ENCODE data around the gene DIP2B. TPM values are rescaled to one million over a fixed set of nuclear protein-coding genes. Genes with fewer than 3 reads are reported as not detected.
"Not testable (repeated sequence)": the region's sequence is repeated elsewhere in the genome, so short reads cannot be mapped to it uniquely, and the experiment has no call there.

Gene DIP2B
- total RNA-seq, 1 donor from 2014 or later: 24.0 TPM

- Histone ChIP-seq H3K27me3 (ENCODE audit: control insufficient read depth in 3 of 3, insufficient read depth in 3 of 3, low read length in 3 of 3) (no peaks in the 10 kb centered on the region), H3K36me3 (ENCODE audit: control insufficient read depth in 3 of 3, insufficient read depth in 3 of 3, low read length in 3 of 3) (no peaks in the 10 kb centered on the region), H3K4me3 (ENCODE audit: low read length in 3 of 3) (no peak overlapping the region), H3K4me1 (ENCODE audit: control insufficient read depth in 3 of 3, insufficient read depth in 3 of 3, low read length in 3 of 3) (peaks cover 2 to 20% (median 6%) of the 10 kb centered on the region in 3 donors), H3K9ac (ENCODE audit: low read depth in 1 of 3, low read length in 3 of 3) (no peak overlapping the region), H3K9me3 (ENCODE audit: control insufficient read depth in 3 of 3, low read length in 3 of 3) (no peaks in the 10 kb centered on the region), H3K27ac (ENCODE audit: low read depth, low read length) (no peak overlapping the region)
These were observed 25.7 kb downstream of the DIP2B start for GRCh38 chr12:50530532-50530931.

GRCh38 chr12:50533203-50533584, 28.4 kb downstream of the DIP2B start:
- Histone ChIP-seq H3K27me3 (ENCODE audit: control insufficient read depth in 3 of 3, insufficient read depth in 3 of 3, low read length in 3 of 3) (no peaks in the 10 kb centered on the region), H3K9ac (ENCODE audit: low read depth in 1 of 3, low read length in 3 of 3) (no peak overlapping the region), H3K9me3 (ENCODE audit: control insufficient read depth in 3 of 3, low read length in 3 of 3) (no peaks in the 10 kb centered on the region), H3K36me3 (ENCODE audit: control insufficient read depth in 3 of 3, insufficient read depth in 3 of 3, low read length in 3 of 3) (no peaks in the 10 kb centered on the region), H3K4me1 (ENCODE audit: control insufficient read depth in 3 of 3, insufficient read depth in 3 of 3, low read length in 3 of 3) (peaks cover 2 to 20% (median 6%) of the 10 kb centered on the region in 3 donors), H3K27ac (ENCODE audit: low read depth, low read length) (no peak overlapping the region), H3K4me3 (ENCODE audit: low read length in 3 of 3) (no peak overlapping the region)

- H3K9ac ChIP-seq (ENCODE audit: low read depth in 1 of 3, low read length in 3 of 3): no peak overlapping the region
- no peaks in the 10 kb centered on the region for H3K27me3 ChIP-seq (ENCODE audit: control insufficient read depth in 3 of 3, insufficient read depth in 3 of 3, low read length in 3 of 3)
- no peaks in the 10 kb centered on the region for H3K36me3 ChIP-seq (ENCODE audit: control insufficient read depth in 3 of 3, insufficient read depth in 3 of 3, low read length in 3 of 3)
- no peak overlapping the region for H3K4me3 ChIP-seq (ENCODE audit: low read length in 3 of 3)
- no peak overlapping the region for H3K27ac ChIP-seq (ENCODE audit: low read depth, low read length)
- peaks cover 2 to 13% (median 4%) of the 10 kb centered on the region in 3 donors for H3K4me1 ChIP-seq (ENCODE audit: control insufficient read depth in 3 of 3, insufficient read depth in 3 of 3, low read length in 3 of 3)
- no peaks in the 10 kb centered on the region for H3K9me3 ChIP-seq (ENCODE audit: control insufficient read depth in 3 of 3, low read length in 3 of 3)
These were observed 29.2 kb downstream of the DIP2B start for GRCh38 chr12:50533971-50534370.

GRCh38 chr12:50536831-50537537, 32.2 kb downstream of the DIP2B start:
- Histone ChIP-seq H3K27ac (ENCODE audit: low read depth, low read length) (no peak overlapping the region), H3K9ac (ENCODE audit: low read depth in 1 of 3, low read length in 3 of 3) (no peak overlapping the region), H3K36me3 (ENCODE audit: control insufficient read depth in 3 of 3, insufficient read depth in 3 of 3, low read length in 3 of 3) (no peaks in the 10 kb centered on the region), H3K27me3 (ENCODE audit: control insufficient read depth in 3 of 3, insufficient read depth in 3 of 3, low read length in 3 of 3) (no peaks in the 10 kb centered on the region), H3K4me3 (ENCODE audit: low read length in 3 of 3) (no peak overlapping the region), H3K4me1 (ENCODE audit: control insufficient read depth in 3 of 3, insufficient read depth in 3 of 3, low read length in 3 of 3) (peaks cover 0 to 4% (median under 1%) of the 10 kb centered on the region in 3 donors), H3K9me3 (ENCODE audit: control insufficient read depth in 3 of 3, low read length in 3 of 3) (no peaks in the 10 kb centered on the region)

GRCh38 chr12:50537538-50537919, 32.7 kb downstream of the DIP2B start:
- H3K36me3 ChIP-seq (ENCODE audit: control insufficient read depth in 3 of 3, insufficient read depth in 3 of 3, low read length in 3 of 3): no peaks in the 10 kb centered on the region
- no peaks in the 10 kb centered on the region for H3K27me3 ChIP-seq (ENCODE audit: control insufficient read depth in 3 of 3, insufficient read depth in 3 of 3, low read length in 3 of 3)
- no peak overlapping the region for H3K4me3 ChIP-seq (ENCODE audit: low read length in 3 of 3)
- peaks cover 0 to 1% (median 0%) of the 10 kb centered on the region in 3 donors for H3K4me1 ChIP-seq (ENCODE audit: control insufficient read depth in 3 of 3, insufficient read depth in 3 of 3, low read length in 3 of 3)
- no peaks in the 10 kb centered on the region for H3K9me3 ChIP-seq (ENCODE audit: control insufficient read depth in 3 of 3, low read length in 3 of 3)
- H3K9ac ChIP-seq (ENCODE audit: low read depth in 1 of 3, low read length in 3 of 3): no peak overlapping the region
- no peak overlapping the region for H3K27ac ChIP-seq (ENCODE audit: low read depth, low read length)

- Histone ChIP-seq H3K36me3 (ENCODE audit: control insufficient read depth in 3 of 3, insufficient read depth in 3 of 3, low read length in 3 of 3) (no peaks in the 10 kb centered on the region), H3K27me3 (ENCODE audit: control insufficient read depth in 3 of 3, insufficient read depth in 3 of 3, low read length in 3 of 3) (no peaks in the 10 kb centered on the region), H3K9ac (ENCODE audit: low read depth in 1 of 3, low read length in 3 of 3) (no peak overlapping the region), H3K4me3 (ENCODE audit: low read length in 3 of 3) (no peak overlapping the region), H3K4me1 (ENCODE audit: control insufficient read depth in 3 of 3, insufficient read depth in 3 of 3, low read length in 3 of 3) (no peaks in the 10 kb centered on the region), H3K27ac (ENCODE audit: low read depth, low read length) (no peak overlapping the region), H3K9me3 (ENCODE audit: control insufficient read depth in 3 of 3, low read length in 3 of 3) (no peaks in the 10 kb centered on the region)
These were observed 33.4 kb downstream of the DIP2B start for GRCh38 chr12:50538182-50538581.

- no peaks in the 10 kb centered on the region for H3K9me3 ChIP-seq (ENCODE audit: control insufficient read depth in 3 of 3, low read length in 3 of 3)
- no peaks in the 10 kb centered on the region for H3K36me3 ChIP-seq (ENCODE audit: control insufficient read depth in 3 of 3, insufficient read depth in 3 of 3, low read length in 3 of 3)
- no peak overlapping the region for H3K9ac ChIP-seq (ENCODE audit: low read depth in 1 of 3, low read length in 3 of 3)
- no peak overlapping the region for H3K27ac ChIP-seq (ENCODE audit: low read depth, low read length)
- H3K27me3 ChIP-seq (ENCODE audit: control insufficient read depth in 3 of 3, insufficient read depth in 3 of 3, low read length in 3 of 3): no peaks in the 10 kb centered on the region
- H3K4me1 ChIP-seq (ENCODE audit: control insufficient read depth in 3 of 3, insufficient read depth in 3 of 3, low read length in 3 of 3): peaks cover 0 to 2% (median 0%) of the 10 kb centered on the region in 3 donors
- H3K4me3 ChIP-seq (ENCODE audit: low read length in 3 of 3): no peak overlapping the region
These were observed 36.4 kb downstream of the DIP2B start for GRCh38 chr12:50541139-50541538.

GRCh38 chr12:50542448-50542847, 37.7 kb downstream of the DIP2B start:
- Histone ChIP-seq H3K36me3 (ENCODE audit: control insufficient read depth in 3 of 3, insufficient read depth in 3 of 3, low read length in 3 of 3) (no peaks in the 10 kb centered on the region), H3K27me3 (ENCODE audit: control insufficient read depth in 3 of 3, insufficient read depth in 3 of 3, low read length in 3 of 3) (no peaks in the 10 kb centered on the region), H3K9ac (ENCODE audit: low read depth in 1 of 3, low read length in 3 of 3) (no peak overlapping the region), H3K9me3 (ENCODE audit: control insufficient read depth in 3 of 3, low read length in 3 of 3) (no peaks in the 10 kb centered on the region), H3K4me3 (ENCODE audit: low read length in 3 of 3) (no peak overlapping the region), H3K4me1 (ENCODE audit: control insufficient read depth in 3 of 3, insufficient read depth in 3 of 3, low read length in 3 of 3) (peaks cover 0 to 2% (median 0%) of the 10 kb centered on the region in 3 donors), H3K27ac (ENCODE audit: low read depth, low read length) (no peak overlapping the region)

GRCh38 chr12:50543188-50543587, 38.4 kb downstream of the DIP2B start:
- not testable (repeated sequence) for H3K4me3 ChIP-seq (ENCODE audit: low read length in 3 of 3); H3K36me3 ChIP-seq (ENCODE audit: control insufficient read depth in 3 of 3, insufficient read depth in 3 of 3, low read length in 3 of 3); H3K27me3 ChIP-seq (ENCODE audit: control insufficient read depth in 3 of 3, insufficient read depth in 3 of 3, low read length in 3 of 3); H3K9ac ChIP-seq (ENCODE audit: low read depth in 1 of 3, low read length in 3 of 3); H3K27ac ChIP-seq (ENCODE audit: low read depth, low read length); H3K9me3 ChIP-seq (ENCODE audit: control insufficient read depth in 3 of 3, low read length in 3 of 3); H3K4me1 ChIP-seq (ENCODE audit: control insufficient read depth in 3 of 3, insufficient read depth in 3 of 3, low read length in 3 of 3)

GRCh38 chr12:50545213-50545612, 40.4 kb downstream of the DIP2B start:
- H3K9ac ChIP-seq (ENCODE audit: low read depth in 1 of 3, low read length in 3 of 3): no peak overlapping the region
- H3K9me3 ChIP-seq (ENCODE audit: control insufficient read depth in 3 of 3, low read length in 3 of 3): no peaks in the 10 kb centered on the region
- no peak overlapping the region for H3K27ac ChIP-seq (ENCODE audit: low read depth, low read length)
- H3K36me3 ChIP-seq (ENCODE audit: control insufficient read depth in 3 of 3, insufficient read depth in 3 of 3, low read length in 3 of 3): no peaks in the 10 kb centered on the region
- peaks cover 0 to 2% (median 0%) of the 10 kb centered on the region in 3 donors for H3K4me1 ChIP-seq (ENCODE audit: control insufficient read depth in 3 of 3, insufficient read depth in 3 of 3, low read length in 3 of 3)
- no peak overlapping the region for H3K4me3 ChIP-seq (ENCODE audit: low read length in 3 of 3)
- no peaks in the 10 kb centered on the region for H3K27me3 ChIP-seq (ENCODE audit: control insufficient read depth in 3 of 3, insufficient read depth in 3 of 3, low read length in 3 of 3)

Data from skeletal muscle tissue (tissue), 4 donors.